DMS53 treated with DMSO at 0.1 percent for 48 hours (cell line): ENCODE results near the gene PDILT.
A peak's percentile ranks its signal among the peaks of the same experiment; 100 is the strongest.

Experiments used
- DNase-seq: peaks from one replicate; lab custom pipeline; 2025; ENCODE audit not compliant: unreplicated experiment; lab: John Stamatoyannopoulos, UW

PDILT gene

GRCh38 chr16:20364051-20364450, 40.5 kb downstream of the PDILT start:
- no peak for DNase-seq

DNA sequence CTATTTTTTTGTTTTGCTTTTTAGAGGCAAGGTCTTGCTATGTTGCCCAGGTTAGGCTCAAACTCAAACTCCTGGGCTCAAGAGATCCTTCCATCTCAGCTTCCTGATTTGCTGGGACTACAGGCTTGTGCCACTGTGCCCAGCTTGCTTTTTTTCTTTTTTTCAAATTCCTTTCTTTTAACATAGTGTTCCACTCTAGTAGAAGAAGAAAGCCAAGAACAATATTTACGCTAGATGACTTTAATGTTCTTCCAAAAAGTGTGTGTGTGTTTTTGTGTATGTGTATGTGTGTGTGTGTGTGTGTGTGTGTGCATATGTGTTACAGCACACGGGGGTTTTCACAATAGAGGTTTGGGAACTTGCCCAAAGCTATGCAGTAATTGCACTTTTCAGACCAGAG, 41.3 kb downstream of the PDILT start:
- DNase-seq, result no peak

DNA sequence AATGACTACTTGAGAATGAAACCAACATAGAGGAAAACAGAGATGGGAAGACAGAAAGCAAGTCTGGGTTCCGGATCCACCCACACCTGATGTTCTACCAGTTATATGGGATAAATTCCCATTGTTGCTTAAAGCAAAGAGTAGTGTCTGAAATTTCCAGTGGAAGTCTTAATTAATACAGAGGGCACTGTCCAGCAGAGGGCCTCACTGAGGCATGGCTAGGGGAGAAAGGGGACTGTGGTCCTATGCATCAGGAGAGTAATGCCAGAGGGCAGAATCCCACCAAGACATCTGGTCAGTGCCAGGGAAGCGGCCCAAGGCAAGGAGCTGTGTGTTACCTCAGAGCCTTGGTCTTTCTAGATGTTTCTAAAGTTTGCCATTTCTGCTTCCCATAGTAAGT, 44.5 kb downstream of the PDILT start:
- no peak for DNase-seq

GRCh38 chr16:20355114-20355782, 49.3 kb downstream of the PDILT start:
- DNase-seq, result no peak

- no peak for DNase-seq
These were observed 51.2 kb downstream of the PDILT start for GRCh38 chr16:20353379-20353778.

DNA sequence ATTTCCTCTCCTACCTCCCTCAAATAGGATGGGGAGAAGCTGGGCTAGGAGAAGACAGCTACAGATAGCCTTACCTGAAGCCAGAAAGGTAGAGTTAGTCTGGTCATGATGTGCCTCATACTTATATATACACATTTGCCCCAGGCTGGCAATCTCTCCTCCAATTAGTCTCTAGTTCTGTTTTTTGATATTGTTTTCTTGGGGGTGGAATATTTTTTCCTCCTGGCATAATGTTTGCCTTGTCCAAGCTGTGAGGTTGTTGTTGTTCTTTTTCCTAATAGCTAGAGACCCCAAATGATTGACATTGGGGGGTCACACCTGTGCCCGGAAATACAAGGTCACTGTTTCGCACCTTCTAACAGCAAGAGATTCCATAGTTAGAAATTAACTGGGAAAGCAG, 51.9 kb downstream of the PDILT start, which contains the start of gene UMOD:
Gene UMOD, minus strand, starts transcription at position 101 of the 400 bp plus-strand sequence. CDS start 1,978 bp downstream, outside the sequence.
- DNase-seq, result no peak

GRCh38 chr16:20349615-20350014, 54.9 kb downstream of the PDILT start:
- DNase-seq, result no peak

DNA sequence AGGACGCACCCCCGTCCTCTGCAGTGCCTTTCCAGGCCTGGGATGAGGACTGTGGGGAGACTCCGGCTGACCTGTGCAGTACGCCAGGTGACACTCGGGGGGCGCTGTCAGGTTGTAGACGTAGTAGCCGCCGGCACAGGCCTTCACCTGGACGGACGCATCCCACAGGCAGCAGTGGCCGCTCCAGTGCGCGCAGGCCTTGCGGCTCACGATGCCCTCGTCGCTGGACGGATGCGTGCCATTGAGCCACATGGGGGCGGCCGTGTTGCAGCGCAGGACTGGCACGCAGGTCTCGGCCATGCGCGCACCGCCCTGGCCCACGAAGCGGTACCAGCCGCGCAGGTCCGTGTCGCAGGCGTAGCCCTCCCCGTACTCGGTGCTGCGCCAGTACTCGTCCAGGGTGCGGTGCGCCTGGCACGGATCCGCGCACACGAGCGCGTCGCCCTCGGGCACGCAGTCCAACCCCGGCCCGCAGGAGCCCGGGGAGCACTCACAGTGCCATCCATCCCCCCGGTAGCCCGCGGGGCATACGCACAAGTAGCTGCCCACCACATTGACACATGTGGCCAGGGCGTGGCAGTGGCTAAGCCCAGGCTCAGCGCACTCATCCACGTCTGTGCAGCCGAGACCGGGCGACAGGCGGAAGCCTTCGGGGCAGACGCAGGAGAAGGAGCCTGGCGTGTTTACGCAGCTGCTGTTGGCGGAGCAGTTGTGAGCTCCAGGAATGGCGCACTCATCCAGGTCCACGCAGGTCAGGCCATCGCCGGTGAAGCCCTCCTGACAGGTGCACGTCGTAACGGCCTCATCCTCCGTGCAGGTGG, 56.0 kb downstream of the PDILT start:
- peak; percentile 24 for DNase-seq

DNA sequence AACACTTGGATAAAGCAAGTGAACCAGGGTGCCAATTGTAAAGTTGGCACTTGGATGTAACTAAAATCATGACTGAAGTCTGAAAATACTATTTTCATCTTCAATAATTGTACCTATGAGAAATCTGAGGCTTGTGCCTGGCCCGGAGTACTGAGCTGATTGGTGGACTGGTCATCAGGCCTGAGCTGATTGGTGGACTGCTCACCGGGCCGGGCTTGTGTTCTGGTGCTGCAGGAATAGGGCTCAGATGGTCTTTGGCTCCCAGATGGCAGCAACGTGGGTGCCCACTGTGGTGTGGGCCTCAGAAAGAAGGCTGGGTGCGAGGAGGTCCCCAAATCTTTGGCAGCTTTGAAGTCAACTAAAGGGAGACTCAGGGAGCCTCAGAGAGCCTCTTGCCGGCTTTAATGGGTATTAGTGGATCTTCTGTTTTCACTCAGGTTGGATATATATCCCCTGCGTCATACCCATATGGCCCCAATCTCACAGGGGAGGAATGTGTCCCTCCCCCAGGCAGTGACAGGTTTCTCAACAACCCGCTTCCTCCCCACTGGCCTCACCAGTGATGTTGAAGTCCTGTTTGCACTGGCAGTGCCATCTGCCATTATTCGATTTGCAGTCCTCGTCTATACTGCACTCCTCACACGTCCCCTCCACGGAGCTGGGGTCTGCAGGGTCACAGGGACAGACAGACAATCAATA, 56.7 kb downstream of the PDILT start:
- DNase-seq, result no peak

DNA sequence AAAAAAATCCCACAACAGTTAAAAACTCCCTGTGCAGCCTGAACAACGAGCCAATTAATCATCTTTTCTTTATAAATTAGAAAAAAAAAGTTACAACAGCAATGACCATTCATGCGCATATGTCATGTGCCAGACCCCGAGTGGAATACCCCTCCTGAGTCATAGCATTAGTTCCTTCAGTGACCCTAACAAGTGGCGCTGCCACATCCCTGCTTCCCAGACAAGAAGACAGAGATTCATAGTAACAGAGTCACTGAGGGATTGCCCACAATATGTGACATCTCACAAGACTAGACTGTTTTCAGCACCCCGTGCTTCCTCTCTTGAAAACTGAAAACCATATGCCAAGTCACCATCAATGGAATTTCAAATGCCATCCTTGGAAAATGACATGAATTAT, 59.9 kb downstream of the PDILT start:
- DNase-seq, result no peak

DNA sequence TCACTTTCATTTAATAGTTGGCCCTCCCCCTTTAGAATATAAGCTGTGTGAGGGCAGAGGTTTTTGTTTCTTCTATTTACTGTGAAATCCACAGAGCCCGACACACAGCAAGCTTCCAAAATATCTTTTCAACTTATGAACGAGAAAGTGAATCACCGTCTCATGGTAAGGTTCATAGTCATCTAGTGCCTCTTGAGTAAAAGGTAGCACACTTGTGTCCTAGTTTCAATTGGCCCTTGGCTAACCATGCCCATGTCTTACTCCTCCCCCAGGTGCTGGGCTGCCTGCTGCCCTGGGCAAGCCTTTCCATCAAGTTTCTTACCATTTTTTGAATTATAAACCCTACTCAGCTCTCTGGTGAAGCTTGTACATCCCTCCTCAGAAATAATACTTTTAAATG, 64.8 kb downstream of the PDILT start:
- DNase-seq, result no peak

DNA sequence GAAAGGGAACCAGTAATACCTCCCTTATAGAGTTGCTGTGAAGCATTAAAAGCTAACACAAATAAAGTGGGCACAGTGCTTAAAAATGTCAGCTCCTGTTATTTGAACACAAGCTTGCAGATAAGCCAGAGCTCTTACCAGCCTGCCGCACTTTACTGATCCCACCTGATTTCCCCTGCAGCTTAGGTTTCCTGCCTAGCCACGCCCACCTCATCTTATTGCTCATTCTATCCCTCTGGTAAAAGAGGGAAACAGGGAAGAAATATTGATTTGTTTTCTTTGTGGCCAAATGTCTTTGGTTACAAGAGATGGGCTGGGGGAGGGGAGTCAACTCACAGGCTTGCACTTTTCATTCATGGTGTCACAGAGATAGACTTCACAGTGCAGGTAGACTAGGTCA, 67.6 kb downstream of the PDILT start:
- no peak for DNase-seq

- DNase-seq, result no peak
These were observed 70.1 kb downstream of the PDILT start for GRCh38 chr16:20334396-20334795.

DNA sequence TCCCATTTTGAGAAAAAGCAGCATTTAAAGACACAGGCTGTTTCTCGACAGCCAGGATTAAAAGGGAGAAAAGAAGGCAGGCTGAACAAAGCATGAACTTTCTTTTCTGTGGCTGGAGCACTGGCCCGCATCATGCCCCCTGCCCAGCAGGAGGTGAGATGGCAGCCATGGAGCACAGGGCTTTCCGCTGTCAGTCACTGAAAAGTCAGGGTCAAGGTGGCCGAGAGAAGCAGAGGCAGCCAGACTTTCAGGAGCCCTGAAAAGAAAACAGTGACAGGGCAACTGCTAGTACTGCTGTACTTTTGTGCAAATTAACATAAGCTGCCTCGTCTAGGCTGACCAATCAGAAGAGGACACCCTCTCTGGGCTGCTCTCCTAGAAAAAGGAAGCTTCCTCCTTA, 71.4 kb downstream of the PDILT start:
- DNase-seq, result no peak

GRCh38 chr16:20332411-20332810, 72.1 kb downstream of the PDILT start:
- DNase-seq, result no peak

GRCh38 chr16:20331635-20332034, 72.9 kb downstream of the PDILT start:
- no peak for DNase-seq

DNA sequence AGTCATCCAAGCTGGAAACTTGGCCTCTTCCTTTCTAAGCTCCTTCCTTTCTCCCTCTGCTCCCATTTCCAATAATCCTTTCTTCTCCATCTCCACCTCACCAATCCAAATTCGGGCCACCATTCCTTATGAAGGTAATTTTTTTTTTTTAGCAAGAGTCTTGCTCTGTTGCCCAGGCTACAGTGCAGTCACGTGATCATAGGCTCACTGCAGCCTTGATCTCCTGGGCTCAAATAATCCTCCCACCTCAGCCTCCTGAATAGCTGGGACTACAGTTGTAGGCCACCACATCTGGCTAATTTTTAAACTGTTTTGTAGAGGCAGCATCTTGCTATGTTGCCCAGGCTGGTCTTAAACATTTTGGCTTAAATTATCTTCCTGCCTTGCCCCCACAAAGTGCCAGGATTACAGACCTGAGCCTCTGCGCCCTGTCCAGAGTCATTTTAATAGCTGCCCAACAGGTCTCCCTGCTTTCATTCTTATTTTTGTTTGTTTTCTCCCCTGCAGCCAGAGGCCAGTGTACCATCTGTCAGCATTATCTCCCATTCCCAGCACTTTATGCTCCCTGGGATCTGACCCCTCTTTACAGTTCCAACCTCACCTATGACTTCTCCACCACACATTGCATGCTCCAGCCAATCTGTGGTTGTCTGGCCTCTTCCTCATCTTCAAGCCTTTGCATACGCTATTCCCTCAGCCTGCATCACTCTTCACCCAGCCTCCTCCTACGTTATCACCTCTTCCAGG, 75.0 kb downstream of the PDILT start:
- no peak for DNase-seq

DNA sequence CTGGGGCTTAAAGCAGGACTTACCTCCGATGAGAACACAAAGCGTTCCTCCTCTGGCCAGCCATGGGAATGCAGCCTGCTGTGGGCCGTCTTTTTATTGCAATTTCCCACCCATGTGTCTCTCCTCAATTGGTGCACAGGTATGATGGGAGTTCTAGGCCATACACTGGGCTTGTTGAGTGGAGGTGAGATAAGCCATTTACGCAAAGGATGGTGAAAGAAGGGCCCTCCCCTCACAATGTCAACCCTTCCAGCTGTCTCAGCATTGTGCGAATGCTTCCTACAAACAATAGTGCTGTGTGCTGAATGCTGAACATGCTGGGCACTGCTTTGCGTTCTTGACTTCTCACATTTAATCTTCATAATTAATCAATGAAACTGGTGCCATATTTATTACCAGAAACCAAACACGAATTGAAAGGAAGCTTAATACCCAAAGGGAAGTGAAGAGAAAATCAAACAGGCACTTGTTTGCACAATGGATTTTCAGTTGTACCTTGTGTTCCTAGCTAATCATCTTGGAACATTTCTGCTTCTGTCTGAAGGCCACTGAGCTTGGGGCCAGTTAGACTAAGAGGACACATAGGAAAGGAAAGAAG, 77.0 kb downstream of the PDILT start, which contains the start of gene GP2:
Gene GP2, minus strand, starts transcription at position 70 of the 598 bp plus-strand sequence. CDS start 1,082 bp downstream, outside the sequence.
- peak; percentile 1 for DNase-seq

- DNase-seq, result no peak
These were observed 78.2 kb downstream of the PDILT start for GRCh38 chr16:20326321-20326720.

GRCh38 chr16:20325005-20325404, 79.5 kb downstream of the PDILT start:
- DNase-seq, result no peak
